Skin of body (tissue), 2 donors: ENCODE results near the gene USP38. TPM values are rescaled to one million over a fixed set of nuclear protein-coding genes. Genes with fewer than 3 reads are reported as not detected.
"Not testable (repeated sequence)": the region's sequence is repeated elsewhere in the genome, so short reads cannot be mapped to it uniquely, and the experiment has no call there.

Experiments used
- DNase-seq: peaks from one replicate; lab custom pipeline; 2025; lab: John Stamatoyannopoulos, UW
- total RNA-seq: library from RNA; depleted of rRNA; stranded (reverse); fragments of >200 nt; gene quantifications from one replicate; pipeline ENCODE4 v1.2.3, GENCODE V29; 2014

The USP38 gene
- total RNA-seq, 1 donor from 2014 or later: 16.6 TPM

DNA sequence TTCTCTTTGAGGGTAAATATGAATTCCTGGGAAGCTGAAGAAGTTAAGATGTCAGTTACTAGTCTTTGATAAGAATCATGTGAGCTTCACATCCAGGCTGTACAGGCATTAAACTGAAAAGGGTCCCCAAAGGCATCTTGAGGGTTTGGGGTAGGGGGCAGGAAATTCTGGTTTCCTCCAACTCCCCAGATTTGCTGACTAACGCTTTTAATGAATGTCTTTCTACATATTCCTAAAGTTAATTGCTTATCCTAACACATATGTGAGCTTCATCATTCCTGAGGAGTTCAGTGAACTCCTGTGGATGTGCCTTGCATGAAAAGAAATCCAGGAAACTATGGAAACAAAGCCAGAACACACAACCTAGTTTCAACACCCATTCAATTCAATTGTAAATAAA lies 78.1 kb downstream of the USP38 start:
- no peak for DNase-seq

DNA sequence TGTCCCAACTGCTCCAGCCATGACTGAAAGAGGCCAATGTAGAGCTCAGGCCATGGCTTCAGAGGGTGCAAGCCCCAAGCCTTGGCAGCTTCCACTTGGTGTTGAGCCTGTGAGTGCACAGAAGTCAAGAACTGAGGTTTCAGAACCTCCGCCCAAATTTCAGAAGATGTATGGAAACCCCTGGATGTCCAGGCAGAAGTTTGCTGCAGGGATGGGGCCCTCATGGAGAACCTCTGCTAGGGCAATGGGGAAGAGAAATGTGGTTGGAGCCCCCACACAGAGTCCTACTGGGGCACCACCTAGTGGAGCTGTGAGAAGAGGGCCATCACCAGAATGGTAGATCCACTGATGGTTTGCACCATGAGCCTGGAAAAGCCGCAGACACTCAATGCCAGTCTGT lies 83.0 kb downstream of the USP38 start:
- not testable (repeated sequence) for DNase-seq

DNA sequence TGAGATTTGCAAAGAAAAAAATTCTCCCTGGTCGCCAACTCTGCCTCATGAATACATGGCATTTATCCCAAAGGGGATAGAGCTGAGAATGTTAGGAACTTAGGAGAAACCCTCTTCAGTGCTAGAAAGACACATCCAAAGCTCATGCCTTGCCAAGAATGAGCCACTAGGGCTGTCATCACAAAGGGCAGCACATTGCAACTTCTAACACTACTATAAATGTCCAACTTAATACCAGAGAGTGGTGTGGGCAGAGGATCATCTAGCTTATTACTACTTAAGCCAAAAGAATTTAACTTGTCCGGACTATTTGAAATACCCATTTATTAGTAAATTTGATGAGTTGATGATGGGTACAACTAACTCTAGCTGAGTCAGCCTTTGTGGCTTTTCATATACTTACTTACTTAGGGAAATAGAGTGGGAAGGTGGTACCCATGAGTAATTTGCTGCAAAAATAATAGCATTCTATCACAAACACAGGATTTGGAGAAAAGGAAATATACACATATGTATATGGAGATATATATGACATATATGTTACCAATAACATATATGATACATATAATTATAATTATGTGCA lies 85.6 kb downstream of the USP38 start:
- no peak for DNase-seq

Other genes starting within 250 kb of the USP38 start
- gene GAB1, start 152.0 kb downstream of the USP38 start, total RNA-seq: 51.5 TPM